Gastroesophageal sphincter (tissue), 4 donors: ENCODE measurements around the gene TTC3. TPM values are rescaled to one million over a fixed set of nuclear protein-coding genes. Genes with fewer than 3 reads are reported as not detected.

ENCODE experiments used
- ATAC-seq: fragments of 150-250 bp; one replicate; pipeline ENCODE4 v1.9.1; 2016; ENCODE audit warnings: mild to moderate bottlenecking, moderate library complexity
- H3K27ac ChIP-seq, 4 donors: fragments of 200-600 bp; sonication (generic) in 3 of 4; 1 replicate in 3 of 4; 2 replicates in 1 of 4; pipeline ENCODE4 v1.5.1; 2016 to 2019
- H3K27me3 ChIP-seq: fragments of 200-600 bp; sonication (generic); one replicate; pipeline ENCODE4 v1.5.1; 2019
- H3K36me3 ChIP-seq, 2 donors: fragments of 200-600 bp; sonication (generic); one replicate each; pipeline ENCODE4 v1.5.1; 2019; ENCODE audit warnings: control low read depth in 1 of 2
- H3K4me1 ChIP-seq, 3 donors: fragments of 200-600 bp; sonication (generic); 1 replicate in 2 of 3; 2 replicates in 1 of 3; pipeline ENCODE4 v1.5.1; 2016 to 2019; ENCODE audit warnings: control low read depth in 2 of 3
- H3K4me3 ChIP-seq, 2 donors: fragments of 200-600 bp; sonication (generic); one replicate each; pipeline ENCODE4 v1.5.1; 2019; ENCODE audit warnings: mild to moderate bottlenecking in 1 of 2, moderate library complexity in 1 of 2
- H3K9me3 ChIP-seq, 3 donors: fragments of 200-600 bp; sonication (generic); one replicate each; pipeline ENCODE4 v1.5.1; 2017 to 2019; ENCODE audit warnings: control low read depth in 2 of 3
- CTCF ChIP-seq, 4 experiments: fragments of 200-600 bp in 2 of 4; fragments of 450-650 bp in 2 of 4; sonication (generic) in 1 of 4; IDR thresholded peaks; one replicate each; pipeline ENCODE4 v1.5.1; 2017 to 2019; ENCODE audit warnings: antibody characterized with exemption in 4 of 4, mild to moderate bottlenecking in 2 of 4, moderate library complexity in 2 of 4
- EP300 ChIP-seq: sonication (generic); formaldehyde crosslinking; IDR thresholded peaks from one replicate; pipeline ENCODE4 v1.6.1; 2017; ENCODE audit warnings: antibody characterized with exemption, mild to moderate bottlenecking
- POLR2A ChIP-seq, 2 donors: fragments of 450-650 bp; IDR thresholded peaks; one replicate each; pipeline ENCODE4 v1.6.1; 2017; ENCODE audit warnings: antibody characterized with exemption in 2 of 2, mild to moderate bottlenecking in 2 of 2, moderate library complexity in 1 of 2
- POLR2AphosphoS5 ChIP-seq: sonication (generic); formaldehyde crosslinking; IDR thresholded peaks from one replicate; pipeline ENCODE4 v1.6.1; 2017; ENCODE audit warnings: antibody characterized with exemption
- WGBS, 2 donors: methylation state at CpG; one replicate each; pipeline ENCODE4 v1.1.5; 2018; ENCODE audit warnings: low coverage in 1 of 2; 5-methylcytosine and 5-hydroxymethylcytosine counted together
- total RNA-seq, 4 donors: library from RNA; depleted of rRNA; stranded (reverse); fragments of >200 nt; gene quantifications; one replicate each; pipeline ENCODE4 v1.1.0, GENCODE V29; 2016

Gene TTC3
- total RNA-seq, 4 donors from 2014 or later, result 85.1 to 157 (median 127) TPM

DNA sequence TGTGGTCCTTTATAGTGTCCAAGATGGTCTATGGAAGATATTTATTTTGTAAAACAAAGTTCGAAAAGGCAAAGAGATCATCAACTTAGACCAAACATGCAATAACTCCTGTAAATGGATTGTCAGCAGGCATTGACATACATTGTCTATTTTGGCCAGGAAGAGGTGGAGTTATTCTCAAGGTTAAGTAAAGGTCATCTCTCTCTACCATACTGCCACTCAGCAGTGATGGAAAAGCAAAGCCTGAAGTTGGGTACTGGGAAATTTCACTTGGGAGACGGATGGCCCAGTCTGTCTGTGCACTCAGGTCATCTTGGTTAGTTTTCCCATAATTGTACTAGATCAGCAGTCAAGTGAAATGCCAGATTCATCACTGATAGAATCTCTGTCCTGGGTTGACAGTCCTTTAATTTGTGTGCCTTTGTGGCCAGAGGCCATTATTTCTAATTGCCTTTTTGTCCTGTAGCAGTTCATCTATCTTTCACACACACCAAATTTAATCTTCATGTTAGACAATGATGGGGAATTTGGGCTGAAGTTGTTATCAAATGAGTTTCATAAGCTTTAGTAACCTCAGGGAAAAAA is 17.7 kb upstream of the TTC3 start:
- H3K4me3 ChIP-seq, result no peak overlapping the region
- no peak for ATAC-seq

GRCh38 chr21:37057614-37058013 is 15.4 kb upstream of the TTC3 start:
- TF ChIP-seq EP300, result no peak
- TF ChIP-seq POLR2AphosphoS5, result no peak
- no peak for TF ChIP-seq CTCF (IDR thresholded peaks at IDR 0.05)
- TF ChIP-seq POLR2A (IDR thresholded peaks at IDR 0.05), result no peak
- no peak for ATAC-seq
- WGBS, 2 donors, result 89 to 100% methylated on average over 2 to 6 of the region's 7 CpGs
- no peak overlapping the region for H3K4me3 ChIP-seq
- H3K27ac ChIP-seq, result no peak overlapping the region
- peaks cover 0 to 11% (median 5%) of the 10 kb centered on the region in 3 donors for H3K4me1 ChIP-seq
- no peaks in the 10 kb centered on the region for H3K36me3 ChIP-seq
- H3K9me3 ChIP-seq, result no peaks in the 10 kb centered on the region
- H3K27me3 ChIP-seq, result no peaks in the 10 kb centered on the region

More for the DNA sequence above, 17.7 kb upstream of the TTC3 start:
- Histone ChIP-seq H3K4me1 (peaks cover 0 to 6% (median 4%) of the 10 kb centered on the region in 3 donors), H3K27ac (no peak overlapping the region), H3K36me3 (no peaks in the 10 kb centered on the region), H3K9me3 (no peaks in the 10 kb centered on the region), H3K27me3 (no peaks in the 10 kb centered on the region)
- no peak for TF ChIP-seq POLR2A (IDR thresholded peaks at IDR 0.05)
- no peak for TF ChIP-seq POLR2AphosphoS5
- no peak for TF ChIP-seq EP300
- no peak for TF ChIP-seq CTCF (IDR thresholded peaks at IDR 0.05)
- 58 to 83% methylated on average over 1 to 2 of the region's 2 CpGs for WGBS, 2 donors

- 58 to 64% methylated on average over 2 of the region's 2 CpGs for WGBS, 2 donors
Observed at GRCh38 chr21:37058261-37058660, 14.8 kb upstream of the TTC3 start.

GRCh38 chr21:37059181-37059580 is 13.9 kb upstream of the TTC3 start:
- H3K4me3 ChIP-seq, result no peak overlapping the region
- no peaks in the 10 kb centered on the region for H3K36me3 ChIP-seq
- no peak overlapping the region for H3K27ac ChIP-seq
- H3K9me3 ChIP-seq, result no peaks in the 10 kb centered on the region
- TF ChIP-seq CTCF (IDR thresholded peaks at IDR 0.05), result no peak
- TF ChIP-seq EP300, result no peak
- no peak for TF ChIP-seq POLR2AphosphoS5
- no peak for TF ChIP-seq POLR2A (IDR thresholded peaks at IDR 0.05)
- no peak for ATAC-seq
- 49 to 66% methylated on average over 4 of the region's 5 CpGs for WGBS, 2 donors
- H3K27me3 ChIP-seq, result no peaks in the 10 kb centered on the region
- peaks cover 0 to 11% (median 5%) of the 10 kb centered on the region in 3 donors for H3K4me1 ChIP-seq

More at GRCh38 chr21:37058261-37058660, 14.8 kb upstream of the TTC3 start:
- no peaks in the 10 kb centered on the region for H3K36me3 ChIP-seq
- H3K4me1 ChIP-seq, result peaks cover 0 to 11% (median 5%) of the 10 kb centered on the region in 3 donors
- no peak overlapping the region for H3K4me3 ChIP-seq
- TF ChIP-seq EP300, result no peak
- TF ChIP-seq POLR2AphosphoS5, result no peak
- TF ChIP-seq POLR2A (IDR thresholded peaks at IDR 0.05), result no peak
- no peak for TF ChIP-seq CTCF (IDR thresholded peaks at IDR 0.05)
- H3K27ac ChIP-seq, result no peak overlapping the region
- no peaks in the 10 kb centered on the region for H3K27me3 ChIP-seq
- no peaks in the 10 kb centered on the region for H3K9me3 ChIP-seq
- ATAC-seq, result no peak

GRCh38 chr21:37060296-37060695 is 12.8 kb upstream of the TTC3 start:
- Histone ChIP-seq H3K4me1 (peaks cover 0 to 11% (median 5%) of the 10 kb centered on the region in 3 donors), H3K4me3 (no peak overlapping the region), H3K27me3 (no peaks in the 10 kb centered on the region), H3K36me3 (peaks cover 0 to 8% of the 10 kb centered on the region in 2 donors), H3K27ac (no peak overlapping the region), H3K9me3 (no peaks in the 10 kb centered on the region)
- peak; percentile 90 for ATAC-seq
- no peak for TF ChIP-seq EP300
- peak; percentile 26 for TF ChIP-seq POLR2AphosphoS5
- TF ChIP-seq CTCF (IDR thresholded peaks at IDR 0.05), result no peak
- 75 to 83% methylated on average over 1 of the region's 1 CpG for WGBS, 2 donors
